HG03280 (cell line): ENCODE results near the gene PRRT3.
"Not testable (repeated sequence)": the region's sequence is repeated elsewhere in the genome, so short reads cannot be mapped to it uniquely, and the experiment has no call there.

ENCODE experiments used
- ATAC-seq: cut with Tn5 transposase; IDR thresholded peaks from one replicate; pipeline ENCODE4 v1.9.1; 2021; ENCODE audit warnings: mild to moderate bottlenecking, moderate library complexity; ENCODE audit not compliant: unreplicated experiment

Gene PRRT3

DNA sequence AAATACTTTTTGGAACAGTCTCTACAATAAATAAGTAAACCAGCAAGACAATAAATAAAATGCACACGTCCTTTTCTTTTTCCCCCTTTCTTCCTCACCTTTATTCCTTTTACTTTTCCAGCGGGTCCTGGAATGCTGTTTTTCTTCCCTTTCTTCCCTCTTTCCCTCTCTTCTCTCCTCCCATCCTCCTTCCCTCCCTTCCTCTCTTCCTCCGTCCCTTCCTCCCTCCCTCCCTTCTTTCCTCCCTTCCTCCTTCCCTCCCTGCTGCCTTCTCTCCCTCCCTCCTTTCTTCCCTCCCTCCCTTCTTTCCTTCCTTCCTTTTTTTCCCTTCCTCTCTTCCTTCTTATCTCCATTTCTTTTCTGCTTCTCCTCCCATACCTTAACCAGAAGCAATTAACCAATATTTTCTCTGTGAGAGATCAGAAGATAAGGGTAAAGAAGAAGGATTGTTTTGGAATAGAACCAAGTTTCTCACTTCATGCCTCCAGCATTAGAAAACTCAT is 52.9 kb downstream of the PRRT3 start:
- no peak for ATAC-seq

DNA sequence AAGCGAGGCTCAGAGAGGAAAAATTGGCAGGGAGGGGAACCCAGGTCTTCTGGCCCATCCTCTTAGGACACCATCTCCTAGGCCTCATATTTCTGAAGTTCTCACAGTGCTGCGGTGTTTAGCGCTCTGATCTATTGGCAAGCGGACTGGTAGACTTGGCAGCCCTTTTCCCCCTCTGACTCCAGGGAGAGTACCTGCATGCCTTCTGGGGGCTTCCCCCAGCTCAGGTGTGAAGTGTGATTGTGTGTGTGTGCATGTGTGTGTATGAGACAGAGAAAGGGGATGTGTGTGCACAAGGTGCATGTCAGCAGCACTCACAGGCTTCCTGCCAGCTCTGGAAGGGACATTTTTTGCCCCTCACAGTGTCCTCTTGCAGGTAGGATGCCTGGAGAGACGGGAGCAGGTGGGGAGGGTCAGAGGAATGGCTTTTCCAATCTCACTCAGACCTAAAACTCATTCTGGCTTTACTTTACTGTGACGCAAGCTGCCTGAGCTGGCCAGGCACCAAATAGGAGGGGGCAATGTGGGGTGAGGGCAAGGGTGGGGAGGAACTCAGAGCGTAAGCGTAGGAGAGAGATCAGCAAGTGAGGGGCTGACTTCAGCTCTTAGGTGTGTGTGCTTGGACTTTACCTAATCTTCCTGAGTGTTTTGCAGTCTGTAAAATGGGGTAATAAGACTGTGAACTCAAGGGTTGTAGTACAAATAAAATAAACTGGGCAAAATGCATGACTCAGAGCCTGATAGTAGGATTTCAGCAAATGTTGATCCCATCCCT is 53.6 kb downstream of the PRRT3 start:
- ATAC-seq = no peak

DNA sequence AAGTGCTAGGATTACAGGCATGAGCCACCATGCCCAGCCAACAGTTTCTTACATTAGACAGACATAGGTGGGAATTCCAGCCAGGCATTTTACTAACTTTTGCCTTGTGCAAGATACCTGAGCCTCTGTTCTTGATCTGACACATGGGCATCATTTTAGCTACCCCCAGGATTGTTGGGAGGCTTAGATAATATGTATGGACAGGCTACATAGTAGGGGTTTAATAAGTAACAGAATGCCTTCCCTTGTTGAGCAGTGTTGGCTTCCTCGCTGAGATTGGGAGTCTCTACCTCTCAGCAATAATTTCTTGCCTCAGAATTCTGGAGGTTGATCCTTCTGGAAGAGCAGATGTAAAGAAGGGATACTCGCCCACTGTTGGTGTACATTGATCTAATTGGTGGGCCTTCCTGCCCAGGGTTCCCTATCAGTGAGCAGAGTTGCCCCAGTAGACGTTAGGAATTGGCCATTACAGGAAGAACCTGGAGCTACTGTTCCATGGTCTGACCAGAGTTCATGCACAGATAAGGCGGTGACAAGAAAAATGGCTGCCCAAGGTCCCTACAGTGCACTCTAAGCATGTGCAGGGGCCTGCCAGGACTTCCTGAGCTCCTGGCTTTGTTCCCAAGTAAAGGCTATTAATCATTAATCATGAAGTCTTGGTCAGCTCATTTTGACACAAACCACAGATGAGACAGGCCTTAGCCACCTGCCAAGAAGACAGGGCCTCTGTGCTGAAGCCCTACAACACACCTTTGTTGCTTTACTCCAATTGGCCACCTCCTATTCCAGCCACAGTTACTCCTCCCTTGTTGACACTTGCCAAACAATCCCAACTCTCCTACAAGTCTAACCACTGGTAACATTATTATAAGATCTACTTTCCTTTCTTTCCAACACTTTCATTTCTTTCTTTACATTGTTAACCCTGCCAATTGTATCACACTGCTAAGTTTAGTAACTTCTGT is 54.5 kb downstream of the PRRT3 start:
- no peak for ATAC-seq

DNA sequence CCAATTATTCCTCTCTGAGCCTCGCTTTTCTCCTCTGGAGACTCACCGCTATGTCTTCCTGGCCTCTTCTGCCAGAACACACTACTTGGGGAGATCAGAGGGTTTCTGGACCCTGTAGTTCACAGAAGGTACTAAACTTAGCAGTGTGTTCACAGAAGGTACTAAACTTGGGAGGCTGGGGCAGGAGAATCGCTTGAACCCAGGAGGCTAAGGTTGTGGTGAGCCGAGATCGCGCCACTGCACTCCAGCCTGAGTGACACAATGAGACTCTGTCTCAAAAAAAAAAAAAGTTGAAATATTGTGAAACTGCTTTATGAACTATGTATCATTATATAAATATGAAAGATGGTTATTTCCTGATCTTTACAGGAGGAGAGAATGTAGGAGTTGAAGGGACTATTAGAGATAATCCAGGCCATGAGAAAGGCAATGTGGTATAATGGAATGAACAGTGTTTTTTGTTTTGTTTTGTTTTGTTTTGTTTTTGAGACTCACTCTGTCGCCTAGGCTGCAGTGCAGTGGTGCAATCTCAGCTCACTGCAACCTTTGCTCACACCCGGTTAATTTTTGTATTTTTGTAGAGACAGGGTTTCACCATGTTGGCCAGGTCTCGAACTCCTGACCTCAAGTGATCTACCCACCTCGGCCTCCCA is 55.3 kb downstream of the PRRT3 start:
- ATAC-seq = not testable (repeated sequence)

DNA sequence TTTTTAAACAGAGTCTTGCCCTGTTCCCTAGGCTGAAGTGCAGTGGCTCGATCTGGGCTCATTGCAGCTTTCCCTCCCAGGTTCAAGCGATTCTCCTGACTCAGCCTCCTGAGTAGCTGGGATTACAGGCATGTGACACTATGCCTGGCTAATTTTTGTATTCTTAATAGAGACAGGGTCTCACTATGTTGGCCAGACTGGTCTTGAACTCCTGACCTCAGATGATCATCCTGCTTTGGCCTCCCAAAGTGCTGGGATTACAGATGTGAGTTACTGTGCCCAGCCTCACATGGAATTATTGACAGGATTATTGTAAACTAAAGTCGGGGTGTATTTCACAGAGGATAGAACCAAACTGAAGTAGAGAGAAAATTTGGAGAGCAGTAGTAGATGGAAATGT is 56.5 kb downstream of the PRRT3 start:
- ATAC-seq = not testable (repeated sequence)
